ENCODE results near the gene PPP3CA.

DNA sequence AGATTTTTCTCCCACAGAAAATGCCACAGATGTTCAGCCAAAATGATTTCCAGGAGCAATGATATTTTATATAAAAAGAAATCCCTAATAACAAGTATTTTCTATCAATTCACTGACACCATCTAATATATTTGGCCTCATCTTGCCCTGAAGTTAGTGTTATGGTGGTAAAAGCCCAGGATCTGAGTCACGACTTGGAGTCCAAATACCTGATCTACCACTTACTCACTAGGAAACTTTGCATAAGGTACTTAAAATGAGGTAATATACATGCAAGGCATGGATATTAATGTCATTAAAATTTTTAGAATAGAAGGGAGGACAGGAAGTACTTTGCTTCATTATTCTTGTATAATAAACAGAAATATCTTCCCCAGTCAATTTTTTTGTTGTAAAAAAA lies 16.3 kb downstream of the PPP3CA start:
- TF ChIP-seq EP300 (IDR thresholded peaks at IDR 0.05), result no peak
- TF ChIP-seq, protein P1, sequence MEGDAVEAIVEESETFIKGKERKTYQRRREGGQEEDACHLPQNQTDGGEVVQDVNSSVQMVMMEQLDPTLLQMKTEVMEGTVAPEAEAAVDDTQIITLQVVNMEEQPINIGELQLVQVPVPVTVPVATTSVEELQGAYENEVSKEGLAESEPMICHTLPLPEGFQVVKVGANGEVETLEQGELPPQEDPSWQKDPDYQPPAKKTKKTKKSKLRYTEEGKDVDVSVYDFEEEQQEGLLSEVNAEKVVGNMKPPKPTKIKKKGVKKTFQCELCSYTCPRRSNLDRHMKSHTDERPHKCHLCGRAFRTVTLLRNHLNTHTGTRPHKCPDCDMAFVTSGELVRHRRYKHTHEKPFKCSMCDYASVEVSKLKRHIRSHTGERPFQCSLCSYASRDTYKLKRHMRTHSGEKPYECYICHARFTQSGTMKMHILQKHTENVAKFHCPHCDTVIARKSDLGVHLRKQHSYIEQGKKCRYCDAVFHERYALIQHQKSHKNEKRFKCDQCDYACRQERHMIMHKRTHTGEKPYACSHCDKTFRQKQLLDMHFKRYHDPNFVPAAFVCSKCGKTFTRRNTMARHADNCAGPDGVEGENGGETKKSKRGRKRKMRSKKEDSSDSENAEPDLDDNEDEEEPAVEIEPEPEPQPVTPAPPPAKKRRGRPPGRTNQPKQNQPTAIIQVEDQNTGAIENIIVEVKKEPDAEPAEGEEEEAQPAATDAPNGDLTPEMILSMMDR (IDR thresholded peaks at IDR 0.05), result no peak
